OCI-LY1 (cell line): ENCODE data around the gene KIF18A.

Experiments used
- CTCF ChIP-seq: fragments of 200-600 bp; sonication (generic), shearing (Covaris generic); IDR thresholded peaks from 2 replicates; pipeline ENCODE4 v1.5.1; 2017; ENCODE audit warnings: mild to moderate bottlenecking, antibody characterized with exemption, low read length, moderate library complexity, mixed read lengths
- EZH2 ChIP-seq: fragments of 200-600 bp; sonication (generic), shearing (Covaris generic); IDR thresholded peaks from 2 replicates; pipeline ENCODE4 v1.8.0; 2017; ENCODE audit warnings: borderline replicate concordance, mixed run types, mild to moderate bottlenecking, antibody characterized with exemption, low read length, moderate library complexity, mixed read lengths

- no peak for TF ChIP-seq CTCF
- no peak for TF ChIP-seq EZH2
Measured at GRCh38 chr11:28133146-28133545, 25.2 kb upstream of the KIF18A start.
